HG03097 (cell line): ENCODE data around the gene LRRC74B.
"Not testable (repeated sequence)": the region's sequence is repeated elsewhere in the genome, so short reads cannot be mapped to it uniquely, and the experiment has no call there.

Experiments used
- ATAC-seq: cut with Tn5 transposase; IDR thresholded peaks from one replicate; pipeline ENCODE4 v1.9.1; 2021; ENCODE audit not compliant: unreplicated experiment, low FRiP score

Gene LRRC74B

GRCh38 chr22:21051831-21052400, 6.2 kb downstream of the LRRC74B start:
- no peak for ATAC-seq

GRCh38 chr22:21052715-21053459, 7.1 kb downstream of the LRRC74B start:
- no peak for ATAC-seq

- no peak for ATAC-seq
Measured at GRCh38 chr22:21054046-21054713, 8.4 kb downstream of the LRRC74B start.

GRCh38 chr22:21054714-21055563, 9.2 kb downstream of the LRRC74B start:
- ATAC-seq: no peak

GRCh38 chr22:21055564-21055834, 9.8 kb downstream of the LRRC74B start:
- no peak for ATAC-seq

GRCh38 chr22:21055880-21056319, 10.2 kb downstream of the LRRC74B start:
- ATAC-seq: no peak

- ATAC-seq: not testable (repeated sequence)
Measured at GRCh38 chr22:21060363-21060762, 14.6 kb downstream of the LRRC74B start.

- not testable (repeated sequence) for ATAC-seq
Measured at GRCh38 chr22:21061660-21062321, 16.0 kb downstream of the LRRC74B start.

- not testable (repeated sequence) for ATAC-seq
Measured at GRCh38 chr22:21064425-21064824, 18.7 kb downstream of the LRRC74B start.

GRCh38 chr22:21064917-21065864, 19.4 kb downstream of the LRRC74B start:
- ATAC-seq: no peak

GRCh38 chr22:21067075-21067900, 21.5 kb downstream of the LRRC74B start:
- ATAC-seq: no peak

- ATAC-seq: no peak
Measured at GRCh38 chr22:21067901-21068680, 22.3 kb downstream of the LRRC74B start.

GRCh38 chr22:21068681-21069276, 23.0 kb downstream of the LRRC74B start:
- no peak for ATAC-seq

- ATAC-seq: no peak
Measured at GRCh38 chr22:21069375-21069774, 23.6 kb downstream of the LRRC74B start.

- ATAC-seq: no peak
Measured at GRCh38 chr22:21070690-21071615, 25.2 kb downstream of the LRRC74B start.

GRCh38 chr22:21071796-21072195, 26.1 kb downstream of the LRRC74B start:
- not testable (repeated sequence) for ATAC-seq
